Purkinje cell (primary cell): ENCODE measurements around the gene DHX30. TPM values are rescaled to one million over a fixed set of nuclear protein-coding genes. Genes with fewer than 3 reads are reported as not detected.

Experiments used
- polyA plus RNA-seq: library from polyadenylated mRNA; unstranded; fragments of >200 nt; fragmentation: Nextera tagmentation; gene quantifications from 2 replicates; pipeline ENCODE4 v1.2.1, GENCODE V29; 2014

Gene DHX30
- polyA plus RNA-seq = 37.2 and 42.3 TPM in 2 replicates

GRCh38 chr3:47802734-47803479, at the start of gene DHX30:
Gene DHX30 (plus strand): TSS chr3:47803138. CDS start chr3:47810684, 7,546 bp downstream.

GRCh38 chr3:47781685-47782445, 21.1 kb upstream of the DHX30 start, which contains the start of gene SMARCC1:
Gene SMARCC1 (minus strand): TSS chr3:47781893. CDS start chr3:47781797, 96 bp downstream.

Other genes starting within 250 kb of the DHX30 start
- gene CSPG5, start 224.3 kb upstream of the DHX30 start, polyA plus RNA-seq = 1.7 TPM in 1 of 2 replicates, not detected in the other
- gene SMARCC1, start 21.2 kb upstream of the DHX30 start, polyA plus RNA-seq = 1.2 and 3.2 TPM in 2 replicates
- gene MAP4, start 213.3 kb downstream of the DHX30 start, polyA plus RNA-seq = 338 and 346 TPM in 2 replicates